Measurements from ENCODE around the gene CPTP.

DNA sequence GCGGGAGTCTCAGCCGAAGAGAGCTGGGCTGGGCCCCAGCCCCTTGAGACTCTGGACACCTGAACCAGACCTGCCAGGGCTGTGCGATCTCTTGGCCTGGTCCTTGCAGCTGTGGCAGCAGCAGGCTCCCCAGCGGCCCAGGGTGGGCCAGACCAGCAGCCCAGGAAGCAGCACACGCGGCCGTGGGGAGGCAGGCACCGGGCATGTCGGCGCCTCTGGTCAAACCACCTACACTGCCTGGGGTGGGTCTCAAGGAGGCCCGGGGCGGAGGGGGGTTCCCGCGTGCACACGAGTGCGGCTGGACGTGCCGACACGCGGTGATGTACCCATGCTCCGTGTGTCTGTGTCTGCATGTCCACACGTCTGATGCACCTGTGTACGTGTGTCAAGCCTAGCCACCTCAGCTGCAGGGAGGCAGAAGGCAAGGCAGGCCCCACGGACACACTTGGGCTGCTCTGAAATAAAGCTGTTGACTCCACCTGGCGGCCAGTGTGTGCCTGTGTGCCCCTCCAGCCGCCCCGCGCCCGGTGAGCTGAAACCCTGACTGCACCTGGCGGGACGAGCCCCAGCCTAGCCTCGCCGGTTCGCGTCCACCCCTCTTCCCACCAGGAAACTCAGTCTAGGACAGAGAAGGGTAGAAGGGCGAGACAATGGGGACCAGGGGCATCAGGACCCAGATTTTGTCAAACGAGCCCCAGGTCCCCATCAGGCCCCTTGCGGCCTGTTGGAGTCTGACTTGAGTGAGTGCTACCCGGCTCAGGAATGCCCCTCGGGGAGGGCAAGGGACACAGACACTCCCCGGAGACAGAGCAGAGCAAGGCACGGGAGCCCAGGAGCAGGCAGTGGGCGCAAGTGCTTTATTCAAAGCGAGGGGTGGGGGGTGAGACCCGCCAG is 32.8 kb upstream of the CPTP start:
- TF ChIP-seq, protein P1, sequence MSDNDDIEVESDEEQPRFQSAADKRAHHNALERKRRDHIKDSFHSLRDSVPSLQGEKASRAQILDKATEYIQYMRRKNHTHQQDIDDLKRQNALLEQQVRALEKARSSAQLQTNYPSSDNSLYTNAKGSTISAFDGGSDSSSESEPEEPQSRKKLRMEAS (IDR thresholded peaks at IDR 0.05), result no peak
- TF ChIP-seq, protein P2, sequence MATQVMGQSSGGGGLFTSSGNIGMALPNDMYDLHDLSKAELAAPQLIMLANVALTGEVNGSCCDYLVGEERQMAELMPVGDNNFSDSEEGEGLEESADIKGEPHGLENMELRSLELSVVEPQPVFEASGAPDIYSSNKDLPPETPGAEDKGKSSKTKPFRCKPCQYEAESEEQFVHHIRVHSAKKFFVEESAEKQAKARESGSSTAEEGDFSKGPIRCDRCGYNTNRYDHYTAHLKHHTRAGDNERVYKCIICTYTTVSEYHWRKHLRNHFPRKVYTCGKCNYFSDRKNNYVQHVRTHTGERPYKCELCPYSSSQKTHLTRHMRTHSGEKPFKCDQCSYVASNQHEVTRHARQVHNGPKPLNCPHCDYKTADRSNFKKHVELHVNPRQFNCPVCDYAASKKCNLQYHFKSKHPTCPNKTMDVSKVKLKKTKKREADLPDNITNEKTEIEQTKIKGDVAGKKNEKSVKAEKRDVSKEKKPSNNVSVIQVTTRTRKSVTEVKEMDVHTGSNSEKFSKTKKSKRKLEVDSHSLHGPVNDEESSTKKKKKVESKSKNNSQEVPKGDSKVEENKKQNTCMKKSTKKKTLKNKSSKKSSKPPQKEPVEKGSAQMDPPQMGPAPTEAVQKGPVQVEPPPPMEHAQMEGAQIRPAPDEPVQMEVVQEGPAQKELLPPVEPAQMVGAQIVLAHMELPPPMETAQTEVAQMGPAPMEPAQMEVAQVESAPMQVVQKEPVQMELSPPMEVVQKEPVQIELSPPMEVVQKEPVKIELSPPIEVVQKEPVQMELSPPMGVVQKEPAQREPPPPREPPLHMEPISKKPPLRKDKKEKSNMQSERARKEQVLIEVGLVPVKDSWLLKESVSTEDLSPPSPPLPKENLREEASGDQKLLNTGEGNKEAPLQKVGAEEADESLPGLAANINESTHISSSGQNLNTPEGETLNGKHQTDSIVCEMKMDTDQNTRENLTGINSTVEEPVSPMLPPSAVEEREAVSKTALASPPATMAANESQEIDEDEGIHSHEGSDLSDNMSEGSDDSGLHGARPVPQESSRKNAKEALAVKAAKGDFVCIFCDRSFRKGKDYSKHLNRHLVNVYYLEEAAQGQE (IDR thresholded peaks at IDR 0.05; ENCODE audit: low read depth), result no peak
- TF ChIP-seq RAD21 (IDR thresholded peaks at IDR 0.05; ENCODE audit: low read depth) (peak; percentile 74), YY1 (IDR thresholded peaks at IDR 0.05; ENCODE audit: low read depth) (no peak), EP300 (IDR thresholded peaks at IDR 0.05; ENCODE audit: borderline replicate concordance) (no peak), NFIC (IDR thresholded peaks at IDR 0.05) (no peak), TAF1 (IDR thresholded peaks at IDR 0.05; ENCODE audit: low read depth) (no peak), CREB1 (IDR thresholded peaks at IDR 0.05; ENCODE audit: low read depth) (no peak), TCF12 (IDR thresholded peaks at IDR 0.05; ENCODE audit: low read depth) (no peak), EGR1 (IDR thresholded peaks at IDR 0.05) (no peak), TEAD4 (IDR thresholded peaks at IDR 0.05) (no peak)

Measured in Ishikawa (cell line).